T-helper 22 cell (primary cell): ENCODE measurements around the gene ASB10.
A peak's percentile ranks its signal among the peaks of the same experiment; 100 is the strongest.

Experiments used
- DNase-seq: peaks from one replicate; pipeline ENCODE4 v3.0.0-alpha.2; 2020; ENCODE audit warnings: low read depth

ASB10 gene

GRCh38 chr7:151186640-151187408, at the start of gene ASB10:
TSS of gene ASB10 (minus strand) at chr7:151187250. CDS start at chr7:151187130, 120 bp downstream.
- DNase-seq, result no peak

DNA sequence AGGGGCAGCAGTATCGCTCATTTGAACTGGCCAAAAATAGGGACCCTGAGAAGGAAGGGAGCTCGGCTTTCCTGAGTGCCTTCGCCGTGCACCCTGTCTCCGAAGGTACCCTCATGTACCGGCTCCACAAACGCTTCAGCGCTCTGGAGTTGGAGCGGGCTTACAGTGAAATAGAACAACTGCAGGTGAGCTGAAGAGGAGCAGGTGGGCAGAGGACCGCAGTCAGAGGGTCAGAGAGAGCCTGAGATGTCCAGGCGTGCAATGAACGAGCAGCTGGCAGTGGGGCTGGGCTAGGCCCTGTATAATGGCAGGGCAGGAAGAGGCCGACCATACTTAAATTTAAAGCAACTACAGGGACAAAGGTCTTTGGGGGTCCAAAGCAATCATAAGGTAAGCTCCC, 49.4 kb upstream of the ASB10 start:
- no peak for DNase-seq

GRCh38 chr7:151235091-151235787, 48.2 kb upstream of the ASB10 start:
- DNase-seq, result no peak

- no peak for DNase-seq
These were observed 46.8 kb upstream of the ASB10 start for GRCh38 chr7:151233804-151234203.

DNA sequence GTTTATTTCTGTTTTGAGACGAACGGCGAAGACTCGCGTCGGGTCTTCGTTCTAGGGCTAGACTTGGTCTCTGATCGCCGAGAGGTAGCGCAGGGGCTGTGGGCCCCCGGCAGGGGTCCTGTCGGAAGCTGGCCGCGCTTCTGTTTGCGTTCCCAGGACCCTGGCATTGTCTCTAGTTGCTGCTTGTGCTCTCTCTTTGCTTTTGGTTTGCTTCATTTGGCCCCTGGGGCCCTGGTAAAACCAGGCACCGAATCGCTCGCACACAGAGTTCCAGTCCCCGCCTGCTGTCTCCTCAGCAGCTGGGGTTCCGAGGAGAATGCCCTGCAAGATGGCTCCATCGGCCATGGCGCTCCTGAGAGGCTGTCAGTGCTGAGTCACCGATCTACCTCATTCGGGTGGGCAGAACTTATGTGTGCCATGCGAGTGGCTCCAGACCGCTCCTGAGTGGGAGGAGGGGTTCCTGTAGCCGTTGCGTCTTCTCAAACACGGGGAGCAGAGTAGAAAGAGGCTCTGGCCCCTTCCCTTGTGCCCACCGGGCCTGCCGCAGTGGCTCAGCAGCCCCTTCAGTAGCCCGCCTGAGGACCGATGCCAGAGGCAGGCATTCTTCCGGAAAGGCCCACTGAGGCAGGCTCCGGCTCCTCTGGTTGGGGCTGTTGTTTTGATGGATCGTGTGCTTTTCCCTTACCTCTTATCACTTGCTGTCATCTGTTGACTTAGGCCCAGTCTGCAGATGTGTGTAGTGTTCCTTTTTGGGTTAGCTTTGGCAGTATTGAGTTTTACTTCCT, 46.1 kb upstream of the ASB10 start:
- DNase-seq, result peak; percentile 55

DNA sequence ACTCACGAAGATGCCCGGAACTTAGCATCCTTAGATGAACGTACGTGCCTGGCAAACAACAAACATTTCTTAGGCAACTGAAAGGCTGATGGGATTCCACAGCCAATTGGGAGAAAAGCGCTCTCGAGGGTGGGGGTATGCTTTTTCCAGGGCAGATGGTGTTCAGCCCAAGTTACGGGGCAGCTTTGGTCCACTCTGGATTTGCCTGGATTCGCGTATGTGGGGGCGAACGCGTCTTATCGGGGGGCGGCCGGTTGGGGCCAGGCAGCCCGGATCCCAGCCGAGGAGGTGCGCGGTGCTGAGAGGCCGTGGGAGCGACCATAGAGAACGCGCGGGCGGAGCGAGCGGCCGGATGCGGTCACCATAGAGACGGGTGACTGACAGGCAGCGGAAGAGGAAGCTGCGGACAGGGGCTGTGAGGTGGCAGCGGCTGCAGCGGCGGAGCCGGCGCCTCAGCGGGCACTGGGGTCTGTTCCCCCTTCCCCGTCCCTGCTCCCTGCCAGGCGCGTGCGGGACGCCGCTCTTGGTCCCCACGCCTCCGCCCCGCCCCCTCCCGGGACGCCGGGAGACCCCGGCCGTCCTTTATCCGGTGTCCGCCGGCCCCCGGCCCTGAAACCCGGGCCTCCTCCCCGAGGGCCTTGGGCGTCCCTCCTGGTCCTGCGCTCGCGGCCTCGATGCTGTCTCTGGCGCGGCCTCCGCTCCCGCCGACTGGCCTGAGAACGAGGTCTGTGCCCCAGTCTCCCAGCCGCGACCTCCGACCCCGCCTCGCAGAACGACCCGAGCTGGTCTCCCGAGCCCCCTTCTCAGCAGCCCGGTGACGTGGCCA, 45.3 kb upstream of the ASB10 start, which contains the start of gene CHPF2:
Gene CHPF2 (plus strand): TSS at position 393 of the 826 bp plus-strand sequence. CDS start 1,529 bp downstream, outside the sequence.
- DNase-seq, result peak; percentile 81

DNA sequence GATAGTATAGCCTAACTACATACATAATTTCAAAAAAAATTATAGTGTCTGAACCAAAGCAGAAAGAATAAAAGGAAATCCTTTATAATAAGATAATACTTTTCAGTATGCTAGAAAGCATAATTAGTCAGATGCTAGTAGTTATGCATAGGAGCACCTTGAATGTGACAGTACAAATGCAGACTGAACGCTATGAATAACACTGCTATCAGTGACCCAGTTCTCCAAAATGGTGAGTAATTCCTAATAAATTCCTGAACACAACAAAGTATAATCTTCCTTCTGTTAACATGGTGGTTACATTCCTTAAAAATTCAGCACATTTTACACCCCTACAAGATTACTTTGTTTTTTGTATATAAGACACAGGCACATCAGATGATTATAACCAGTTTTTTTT, 44.0 kb upstream of the ASB10 start:
- DNase-seq, result no peak

DNA sequence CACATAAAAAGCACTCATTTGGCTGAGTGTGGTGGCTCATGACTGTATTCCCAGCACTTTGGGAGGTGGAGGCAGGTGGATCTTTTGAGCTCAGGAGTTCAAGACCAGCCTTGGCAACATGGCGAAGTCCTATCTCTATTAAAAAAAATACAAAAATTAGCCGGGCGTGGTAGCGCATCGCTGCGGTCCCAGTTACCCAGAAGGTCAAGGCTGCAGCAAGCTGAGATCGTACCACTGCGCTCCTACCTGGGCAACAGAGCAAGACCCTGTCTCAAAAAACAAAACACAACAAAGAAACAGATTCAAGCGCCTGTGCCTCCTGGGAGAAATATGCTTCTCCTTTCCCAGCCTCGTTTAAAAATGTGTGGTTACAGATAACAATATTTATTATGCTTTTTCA, 42.2 kb upstream of the ASB10 start:
- no peak for DNase-seq

GRCh38 chr7:151228024-151228866, 41.2 kb upstream of the ASB10 start:
- DNase-seq, result no peak

DNA sequence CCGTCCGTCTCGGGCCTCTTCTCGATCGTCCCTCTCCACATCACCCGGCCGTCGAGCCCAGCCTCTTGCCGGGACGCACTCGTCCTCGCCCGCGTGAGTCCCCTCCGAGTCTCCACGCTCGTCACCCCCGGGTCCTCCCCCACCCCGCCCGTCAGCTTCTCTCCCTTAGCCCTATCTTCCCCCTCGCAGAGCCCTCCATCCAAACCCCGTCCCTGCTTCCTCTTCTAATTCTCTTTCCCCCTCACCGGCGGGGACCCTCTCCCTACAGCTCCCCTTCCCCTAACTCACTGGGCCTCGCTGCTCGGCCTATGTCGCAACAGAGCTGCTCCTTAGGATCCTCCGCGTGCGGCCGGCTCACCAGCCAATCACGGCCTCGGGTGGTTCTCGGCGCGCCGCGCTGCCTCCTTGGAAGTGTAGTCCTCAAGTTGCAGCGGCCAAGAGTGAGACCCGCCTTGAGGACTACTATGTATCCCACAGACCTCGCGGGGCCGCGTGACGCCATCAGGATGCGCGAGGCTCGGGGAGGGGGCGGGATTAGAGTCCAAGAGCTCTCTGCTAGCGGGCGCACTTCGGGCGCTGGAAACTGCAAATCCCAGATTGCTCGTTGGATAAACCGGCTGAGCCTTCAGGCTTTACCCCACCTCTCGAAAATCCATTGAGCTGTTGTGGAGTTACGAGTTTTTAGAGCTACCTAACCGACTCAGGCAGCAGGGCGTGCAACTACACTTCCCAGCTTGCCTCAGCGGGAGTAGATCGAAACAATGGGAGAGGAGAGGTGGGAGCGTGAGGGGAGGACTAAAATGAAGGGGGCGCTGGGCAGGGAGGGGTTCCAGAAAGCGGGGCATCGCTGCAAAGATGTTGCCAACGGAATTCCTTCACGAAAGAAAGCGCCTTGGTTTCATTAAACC, 40.1 kb upstream of the ASB10 start, which contains the start of gene ABCF2:
Gene ABCF2 (minus strand): TSS at position 331 of the 908 bp plus-strand sequence. CDS start 747 bp downstream, outside the sequence.
- peak; percentile 95 for DNase-seq

DNA sequence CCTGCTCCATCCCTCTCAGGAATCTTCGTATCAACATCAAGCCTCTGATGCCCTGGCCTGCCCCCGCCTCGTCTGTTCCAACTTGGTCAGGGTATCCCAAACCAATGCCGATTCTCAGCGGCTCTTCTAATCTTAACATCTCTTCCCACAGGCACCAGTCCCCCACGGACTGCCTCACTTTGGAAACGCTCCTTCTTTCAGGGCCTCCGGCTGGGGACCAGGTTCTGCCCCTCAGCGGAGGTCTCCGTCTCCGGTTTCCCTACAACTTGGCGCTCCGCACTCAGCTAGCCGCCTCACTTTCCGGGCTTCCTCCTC, 39.5 kb upstream of the ASB10 start:
- no peak for DNase-seq

DNA sequence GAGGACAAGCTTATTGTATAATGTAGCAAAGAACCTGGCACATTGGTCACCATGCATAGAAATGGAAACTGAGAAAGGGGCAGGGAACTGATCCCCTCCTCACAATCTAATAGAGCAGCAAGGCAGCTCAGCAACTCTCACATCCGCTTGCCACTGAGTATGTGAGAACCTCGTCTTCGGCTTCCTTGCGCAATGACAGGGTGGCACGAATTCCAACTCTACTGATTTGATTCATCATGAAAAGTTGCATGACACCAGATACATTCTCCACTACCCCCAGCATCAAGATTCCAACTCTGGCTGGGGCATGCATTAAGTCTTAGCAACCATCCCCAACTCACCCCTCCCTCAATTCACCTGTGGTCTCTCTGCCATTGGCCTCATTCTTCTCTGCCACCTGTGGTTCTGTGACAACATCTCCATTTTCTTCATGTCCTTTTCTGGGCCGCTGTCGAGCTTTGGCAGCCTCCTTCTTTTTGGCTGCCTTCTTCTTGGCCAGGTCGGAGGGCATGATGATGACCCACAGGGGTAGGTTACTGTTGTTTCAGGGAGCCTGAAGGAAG, 39.0 kb upstream of the ASB10 start:
- no peak for DNase-seq

DNA sequence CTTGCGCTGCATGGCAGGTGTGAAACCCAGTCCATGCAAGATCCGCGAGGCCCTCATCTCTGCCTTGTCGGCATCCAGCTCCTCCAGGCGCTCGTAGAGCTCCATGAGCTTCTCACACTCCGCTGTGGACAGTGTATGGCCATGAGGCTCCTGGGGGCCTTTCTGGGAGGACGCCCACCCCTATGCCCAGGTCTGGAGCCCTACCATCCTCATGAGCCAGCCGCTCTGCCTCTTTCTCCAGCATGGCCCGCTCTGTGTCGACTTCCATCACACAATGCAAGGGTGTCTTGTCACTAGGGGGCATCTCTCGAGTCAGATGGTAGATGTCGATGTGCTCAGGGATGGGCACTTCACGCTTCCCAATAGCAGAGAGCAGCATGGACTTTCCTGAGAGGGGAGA, 36.7 kb upstream of the ASB10 start:
- no peak for DNase-seq

DNA sequence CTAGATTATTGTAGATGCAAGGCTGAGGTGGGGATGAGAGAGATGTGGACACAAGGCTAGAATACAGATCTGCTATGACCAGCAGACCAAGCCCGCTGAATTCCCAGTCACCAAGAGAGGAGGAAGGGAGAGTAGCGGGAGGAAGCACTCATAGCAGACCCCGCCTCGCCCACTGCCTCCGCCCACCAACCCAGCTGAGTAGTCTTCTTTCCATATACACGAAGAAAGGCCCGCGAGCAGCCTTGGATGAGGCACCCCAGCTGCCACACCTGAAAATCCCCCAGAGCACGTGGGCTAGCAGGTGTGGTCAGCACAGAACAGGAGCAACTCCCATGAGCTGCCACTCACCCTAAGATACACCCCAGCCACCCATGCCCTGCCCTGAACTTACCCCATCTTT, 31.1 kb upstream of the ASB10 start:
- no peak for DNase-seq

DNA sequence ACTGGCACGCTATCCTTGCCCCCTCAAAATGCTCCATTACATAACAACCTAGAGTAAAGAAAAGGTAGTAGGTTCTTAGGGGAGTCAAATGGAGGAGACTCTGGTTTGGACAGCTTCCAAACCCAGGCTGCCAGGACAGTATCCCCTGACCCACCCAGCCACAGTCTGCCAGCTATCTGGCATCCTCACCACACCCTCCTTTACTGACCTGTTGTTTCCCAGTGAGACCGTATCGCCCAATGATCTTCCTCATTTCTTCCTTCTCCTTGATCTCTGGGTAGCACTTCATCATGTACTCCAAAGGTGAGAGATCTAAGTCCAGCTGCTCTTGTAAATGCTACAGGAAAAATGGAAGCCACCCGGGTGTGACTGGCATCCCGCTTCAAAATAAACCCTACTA, 28.3 kb upstream of the ASB10 start:
- no peak for DNase-seq

DNA sequence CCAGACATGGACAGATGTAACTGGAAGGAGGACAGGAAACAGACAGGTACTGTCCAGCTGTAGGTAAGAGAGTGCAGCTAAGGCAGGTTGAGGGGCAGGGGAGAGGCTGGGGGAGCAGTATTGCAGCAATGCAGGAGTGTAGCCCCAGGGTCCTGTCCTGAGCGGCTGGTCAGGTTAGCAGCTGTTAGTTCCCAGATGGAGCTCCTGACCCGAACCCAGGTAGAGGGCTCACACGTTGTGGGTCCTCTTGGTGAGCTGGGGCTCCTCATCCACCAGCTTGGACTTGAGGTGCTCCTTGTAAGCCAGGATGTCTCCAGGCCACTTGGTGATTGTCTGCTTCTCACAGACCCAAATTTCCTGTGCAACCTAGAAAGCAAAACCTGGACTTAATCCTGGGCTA, 26.8 kb upstream of the ASB10 start:
- DNase-seq, result no peak

DNA sequence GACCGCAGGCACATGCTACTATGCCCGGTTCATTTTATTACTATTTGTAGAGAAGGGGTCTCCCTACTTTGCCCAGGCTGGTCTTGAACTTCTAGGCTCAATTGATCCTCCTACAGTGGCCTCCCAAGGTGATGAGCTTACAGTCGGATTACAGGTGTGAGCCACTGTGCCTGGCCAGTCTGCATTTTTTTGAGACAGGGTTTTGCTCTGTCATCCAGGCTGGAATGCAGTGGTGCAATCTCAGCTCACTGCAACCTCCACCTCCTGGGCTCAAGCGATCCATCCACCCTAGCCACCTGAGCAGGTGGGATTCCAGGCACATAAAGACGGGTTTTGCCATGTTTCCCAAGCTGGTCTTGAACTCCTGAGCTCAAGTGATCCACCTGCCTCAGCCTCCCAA, 25.6 kb upstream of the ASB10 start:
- no peak for DNase-seq

- no peak for DNase-seq
These were observed 24.2 kb upstream of the ASB10 start for GRCh38 chr7:151211155-151211772.
